Measurements from ENCODE around the gene ARHGEF38.

The ARHGEF38 gene

GRCh38 chr4:105558277-105558676 is 5.9 kb downstream of the ARHGEF38 start:
- DNase-seq (ENCODE audit: low spot score), result no peak

- DNase-seq (ENCODE audit: low spot score), result no peak
These were observed 8.0 kb downstream of the ARHGEF38 start for GRCh38 chr4:105560421-105560848.

- DNase-seq (ENCODE audit: low spot score), result no peak
These were observed 10.9 kb downstream of the ARHGEF38 start for GRCh38 chr4:105563352-105563751.

DNA sequence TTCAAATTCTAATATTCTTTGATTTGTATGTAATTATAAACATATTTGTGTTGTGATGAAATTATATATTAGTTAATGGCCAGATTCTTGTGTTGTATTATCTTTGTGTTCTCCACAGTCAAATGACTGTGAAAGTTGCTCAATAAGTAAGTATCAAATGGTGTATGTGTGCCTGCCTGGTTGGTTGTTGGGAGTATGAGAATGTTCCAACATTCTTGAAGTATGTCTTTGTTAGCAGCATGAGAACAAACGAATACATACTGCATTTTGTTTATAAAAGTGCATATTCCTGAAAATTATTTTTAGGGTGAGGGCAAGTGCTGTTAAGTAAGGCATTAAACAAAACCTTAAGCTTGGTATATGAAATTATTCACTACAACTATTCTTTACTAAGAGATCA is 16.2 kb downstream of the ARHGEF38 start:
- DNase-seq (ENCODE audit: low spot score), result no peak

DNA sequence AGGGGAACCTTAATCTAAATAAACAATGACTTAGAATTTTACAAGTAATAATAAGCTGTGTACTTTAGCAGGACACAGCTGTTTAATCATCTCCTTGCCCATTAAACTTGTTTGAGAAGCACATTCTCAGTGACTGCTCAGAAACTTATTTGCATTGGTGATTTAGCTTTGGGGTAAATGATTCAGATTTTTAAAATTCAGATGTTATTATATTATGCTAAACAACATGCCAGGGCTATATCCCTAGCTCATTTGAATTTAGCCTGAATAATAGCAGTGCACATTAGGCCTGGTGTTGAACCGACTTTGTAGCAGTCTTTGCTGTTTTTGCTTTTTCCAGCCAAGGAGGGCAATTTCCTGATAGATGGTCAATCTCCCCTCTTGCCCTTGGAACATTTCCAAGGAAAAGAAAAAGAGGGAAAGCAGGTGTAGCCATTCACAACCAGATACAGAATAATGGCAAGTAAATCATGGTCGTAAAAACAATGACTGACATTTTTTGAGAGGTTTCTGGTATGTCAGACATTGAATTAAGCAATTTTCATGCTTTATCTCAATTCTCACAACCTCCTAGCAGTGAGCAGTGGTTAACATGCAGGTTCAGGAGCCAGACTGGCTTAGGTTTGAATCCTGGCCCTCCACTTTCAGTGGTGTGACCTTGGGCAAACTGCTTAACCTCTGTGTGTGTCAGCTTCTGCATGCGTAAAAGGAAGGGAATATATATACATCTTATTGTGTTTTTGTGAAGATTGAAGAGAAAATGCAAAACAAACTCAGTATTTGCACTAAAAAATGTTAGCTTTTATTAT is 16.8 kb downstream of the ARHGEF38 start:
- no peak for DNase-seq (ENCODE audit: low spot score)

GRCh38 chr4:105569866-105570236 is 17.4 kb downstream of the ARHGEF38 start:
- no peak for DNase-seq (ENCODE audit: low spot score)

- no peak for DNase-seq (ENCODE audit: low spot score)
These were observed 19.9 kb downstream of the ARHGEF38 start for GRCh38 chr4:105572296-105572695.

GRCh38 chr4:105586638-105587328 is 34.4 kb downstream of the ARHGEF38 start:
- no peak for DNase-seq (ENCODE audit: low spot score)

DNA sequence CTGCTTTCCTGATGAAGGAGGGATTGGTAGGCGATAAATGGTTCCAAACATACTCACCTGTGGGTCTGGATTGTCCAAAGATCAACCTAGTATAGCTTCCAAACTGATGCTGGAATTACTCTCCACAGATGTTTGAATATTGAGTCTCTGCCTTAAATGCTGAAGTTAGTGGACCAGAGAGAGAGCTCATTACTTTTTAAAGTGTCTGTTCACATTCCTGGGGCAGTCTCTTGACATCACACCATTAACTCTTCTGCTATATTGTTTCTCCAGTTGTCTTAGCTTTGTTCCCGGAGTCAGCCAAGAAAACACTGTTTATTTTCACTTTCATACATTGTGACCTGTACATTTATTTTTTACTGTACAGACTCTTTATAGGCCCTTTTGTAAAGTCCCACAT is 35.4 kb downstream of the ARHGEF38 start:
- no peak for DNase-seq (ENCODE audit: low spot score)

- no peak for DNase-seq (ENCODE audit: low spot score)
These were observed 35.8 kb downstream of the ARHGEF38 start for GRCh38 chr4:105588252-105588651.

DNA sequence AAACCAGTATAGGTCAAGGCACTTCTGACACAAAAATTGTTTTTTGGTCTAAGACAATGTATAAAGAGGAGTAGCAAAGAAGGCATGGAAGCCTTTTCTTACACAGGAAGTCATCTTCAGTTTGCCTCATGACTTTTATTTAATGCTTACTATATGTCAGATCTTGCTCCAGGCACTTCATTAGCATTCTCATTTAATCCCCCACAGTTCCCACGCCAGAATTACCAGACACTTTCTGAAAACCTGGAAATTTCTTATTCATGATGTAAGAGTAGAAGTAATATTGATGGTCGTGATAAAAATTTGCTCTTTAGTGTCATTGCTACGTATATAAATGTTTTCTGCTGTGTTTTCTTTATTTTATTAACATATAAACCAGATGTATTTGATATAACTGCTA is 39.2 kb downstream of the ARHGEF38 start:
- DNase-seq (ENCODE audit: low spot score), result no peak

DNA sequence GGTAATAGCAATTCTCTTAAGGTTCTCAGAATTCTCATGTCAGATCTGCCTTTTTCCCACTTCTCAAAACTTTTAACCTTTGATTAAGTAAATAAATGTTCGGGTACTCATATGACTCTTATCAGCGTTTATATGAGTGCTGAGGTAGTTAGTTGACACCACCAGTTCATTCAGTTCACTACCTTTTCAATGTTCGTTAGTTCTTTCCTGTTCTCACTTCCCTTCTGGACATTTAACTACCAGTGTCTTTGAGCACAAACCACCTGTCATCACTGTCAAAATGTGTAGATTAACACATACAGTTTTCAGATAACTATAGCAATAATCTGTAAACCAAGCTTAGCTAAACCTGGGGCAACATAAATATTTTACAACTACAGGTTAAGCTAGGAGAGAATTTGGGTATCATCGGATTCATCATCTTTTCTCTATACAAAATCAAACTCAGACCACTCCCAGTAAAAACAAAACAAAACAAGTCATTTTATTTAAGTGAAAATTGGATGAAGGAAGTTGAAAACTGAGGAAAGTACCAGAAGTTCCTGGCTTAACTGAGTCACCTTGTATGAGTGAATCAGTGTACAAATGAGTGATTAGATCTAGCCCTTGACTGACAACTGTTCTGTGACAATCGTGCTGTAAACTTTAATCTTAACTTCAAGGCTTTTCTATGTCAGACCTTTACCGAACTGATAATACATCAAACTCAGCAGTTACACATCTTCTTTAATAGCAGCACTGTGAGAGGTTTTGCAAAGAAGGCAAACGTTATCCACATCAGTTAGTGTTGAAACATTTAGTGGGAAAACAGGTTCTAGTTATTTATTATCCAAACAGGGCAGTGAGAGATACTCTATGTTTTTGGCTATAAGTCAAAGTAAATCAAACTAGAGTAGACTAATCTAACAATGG is 41.9 kb downstream of the ARHGEF38 start:
- no peak for DNase-seq (ENCODE audit: low spot score)

- DNase-seq (ENCODE audit: low spot score), result no peak
These were observed 44.3 kb downstream of the ARHGEF38 start for GRCh38 chr4:105596684-105597083.

- DNase-seq (ENCODE audit: low spot score), result no peak
These were observed 45.6 kb downstream of the ARHGEF38 start for GRCh38 chr4:105598052-105598451.

DNA sequence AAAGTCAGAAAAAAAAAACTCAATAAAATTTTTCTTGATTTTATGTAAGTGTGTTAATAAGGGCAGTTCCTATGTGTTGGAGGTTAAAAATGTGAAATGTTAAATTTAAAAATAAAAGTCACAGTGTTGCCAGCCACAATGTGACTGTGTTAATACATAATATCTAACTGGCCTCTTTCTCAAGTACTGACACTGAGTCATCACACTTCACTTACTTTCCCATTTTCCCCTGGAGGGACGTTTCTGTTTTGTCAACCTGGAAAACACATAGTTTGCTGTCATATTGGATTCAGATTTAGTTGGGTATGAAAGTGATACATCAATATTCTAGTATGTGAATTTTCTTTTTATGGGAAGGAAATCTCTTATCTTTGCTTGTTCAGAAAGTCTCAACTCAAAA is 46.4 kb downstream of the ARHGEF38 start:
- DNase-seq (ENCODE audit: low spot score), result no peak

DNA sequence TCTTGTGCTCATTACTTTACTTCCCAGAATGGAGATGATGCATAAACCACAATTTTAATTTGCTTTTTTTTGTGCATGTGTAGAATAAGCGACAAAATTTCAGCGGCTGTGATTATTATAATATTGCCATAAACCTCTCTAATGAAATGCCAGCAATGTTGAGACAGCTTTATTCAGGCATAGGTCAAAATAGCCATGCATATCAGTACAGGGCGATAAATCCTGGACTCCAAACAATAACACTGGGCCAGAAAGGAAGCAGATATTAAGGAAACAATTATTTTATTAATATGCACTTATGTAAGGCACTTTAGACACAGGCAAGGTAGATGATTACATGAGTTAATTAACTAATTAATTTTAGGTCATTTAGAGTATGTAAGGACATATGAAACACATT is 47.1 kb downstream of the ARHGEF38 start:
- no peak for DNase-seq (ENCODE audit: low spot score)

GRCh38 chr4:105599932-105600655 is 47.7 kb downstream of the ARHGEF38 start:
- no peak for DNase-seq (ENCODE audit: low spot score)

DNA sequence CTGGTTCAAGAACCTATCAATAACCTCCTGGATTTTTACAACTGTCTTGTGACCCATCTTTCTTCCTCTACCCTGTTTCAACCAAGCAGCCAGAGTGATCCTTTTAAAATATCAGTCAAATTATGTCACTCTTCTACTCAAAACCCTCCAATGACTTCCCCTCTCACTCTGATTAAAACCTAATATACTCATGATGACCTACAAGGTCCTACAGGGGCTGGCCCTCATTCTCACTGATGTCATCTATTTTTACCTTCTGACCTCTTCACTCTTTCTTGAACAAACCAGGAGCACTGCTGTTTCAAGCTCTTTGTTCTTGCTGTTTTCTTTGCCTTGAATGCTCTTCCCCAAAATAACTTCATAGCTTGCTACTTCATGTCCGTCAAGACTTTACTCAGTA is 48.5 kb downstream of the ARHGEF38 start:
- no peak for DNase-seq (ENCODE audit: low spot score)

DNA sequence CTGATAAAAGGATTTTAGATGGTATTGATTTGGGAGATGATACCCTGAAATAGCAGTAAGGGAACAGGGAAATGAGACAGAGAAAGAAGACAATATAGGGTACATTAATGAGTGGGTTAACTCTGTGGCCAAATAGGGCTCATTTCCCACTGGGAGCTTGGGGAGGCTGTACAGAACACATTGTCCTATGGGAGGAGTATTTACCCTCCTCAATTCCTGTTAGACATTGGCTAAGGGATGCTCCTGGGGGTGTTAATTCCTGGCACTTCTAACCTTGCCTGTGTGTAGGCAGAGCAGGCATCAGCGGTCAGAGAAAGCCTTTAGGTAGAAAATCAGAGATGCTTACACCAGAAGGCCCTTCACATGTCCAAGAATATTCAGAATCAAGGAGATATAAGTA is 49.0 kb downstream of the ARHGEF38 start:
- DNase-seq (ENCODE audit: low spot score), result no peak

DNA sequence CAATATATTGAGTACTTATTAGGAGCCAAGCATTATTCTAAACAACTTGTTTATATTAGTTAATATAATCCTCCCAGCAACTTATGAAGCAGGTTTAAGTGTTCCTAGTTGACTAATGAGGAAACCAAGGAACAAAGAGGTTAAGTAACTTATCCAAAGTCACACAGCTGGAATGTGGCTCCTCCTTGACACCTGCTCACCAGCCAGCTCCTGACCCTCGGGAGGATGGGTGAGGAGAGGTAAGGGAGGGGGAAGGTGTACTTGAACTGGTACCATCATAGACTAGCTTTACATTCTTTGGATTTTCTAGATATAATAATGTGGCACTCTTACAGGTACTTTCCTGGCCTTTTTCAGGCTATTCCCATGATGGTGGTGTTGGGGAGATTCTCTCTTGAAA is 50.7 kb downstream of the ARHGEF38 start:
- no peak for DNase-seq (ENCODE audit: low spot score)

DNA sequence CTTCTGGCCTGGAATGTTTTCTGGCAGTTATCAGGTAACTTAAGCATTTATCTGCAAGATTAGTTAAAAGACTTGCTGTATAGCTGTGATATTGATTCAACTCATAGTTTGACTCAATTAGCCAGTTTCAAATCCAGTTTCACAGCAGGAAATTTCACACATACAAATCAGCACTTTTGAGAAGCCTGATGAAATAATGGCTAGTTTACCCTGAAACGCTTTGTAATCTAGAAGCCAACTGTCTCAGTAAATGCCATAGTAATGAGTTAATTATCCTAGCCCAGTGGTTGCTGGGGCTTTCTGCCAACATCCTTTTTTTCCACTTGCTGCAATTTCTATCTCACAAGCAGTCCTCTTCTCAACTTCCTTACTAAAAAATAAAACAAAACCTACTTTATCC is 53.1 kb downstream of the ARHGEF38 start:
- no peak for DNase-seq (ENCODE audit: low spot score)

- no peak for DNase-seq (ENCODE audit: low spot score)
These were observed 55.5 kb downstream of the ARHGEF38 start for GRCh38 chr4:105607876-105608275.
